Suprapubic skin (tissue), 3 donors: ENCODE results near the gene ABCC2.

Experiments used
- CTCF ChIP-seq, 2 donors: fragments of 200-600 bp in 1 of 2; fragments of 450-650 bp in 1 of 2; sonication (generic) in 1 of 2; IDR thresholded peaks; one replicate each; pipeline ENCODE4 v1.5.1; 2016 to 2019; ENCODE audit warnings: antibody characterized with exemption in 2 of 2, mild to moderate bottlenecking in 1 of 2, moderate library complexity in 1 of 2
- POLR2A ChIP-seq, 2 donors: fragments of 450-650 bp; IDR thresholded peaks; one replicate each; pipeline ENCODE4 v1.6.1; 2017; ENCODE audit warnings: antibody characterized with exemption in 2 of 2, mild to moderate bottlenecking in 2 of 2, moderate library complexity in 2 of 2

DNA sequence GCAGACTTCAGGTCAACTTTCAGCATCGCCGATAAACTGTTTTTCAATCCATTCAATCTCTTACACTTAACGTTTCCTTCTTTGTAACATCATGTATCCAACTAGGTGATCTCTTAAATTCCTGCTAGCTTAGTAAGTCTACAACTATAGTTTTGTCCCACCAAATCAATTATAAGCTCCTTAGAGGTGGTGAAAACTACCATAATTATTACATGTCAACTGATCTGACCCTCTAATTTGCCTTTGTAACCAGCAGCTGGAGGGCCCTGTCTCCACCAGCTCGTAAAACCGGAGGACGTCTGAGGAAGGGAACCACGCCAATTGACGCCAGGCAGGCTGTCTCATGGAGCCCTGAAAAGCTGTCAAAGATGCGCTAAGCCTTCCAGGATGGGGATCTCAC lies 113.4 kb downstream of the ABCC2 start:
- TF ChIP-seq CTCF (IDR thresholded peaks at IDR 0.05), result no peak
- TF ChIP-seq POLR2A (IDR thresholded peaks at IDR 0.05), result no peak
